H9 (cell line): ENCODE measurements around the gene CTDSP2. TPM values are rescaled to one million over a fixed set of nuclear protein-coding genes. Genes with fewer than 3 reads are reported as not detected.

Source experiments
- DNase-seq: peaks from one replicate; pipeline ENCODE4 v3.0.0-alpha.2; 2017
- H2AFZ ChIP-seq: one replicate; pipeline ENCODE4 v1.6.1; 2013; ENCODE audit warnings: mild to moderate bottlenecking, low read length, control low read depth, moderate library complexity
- H2AK5ac ChIP-seq: 2 replicates; pipeline ENCODE4 v1.6.1; 2013; ENCODE audit warnings: low read length, control low read depth, mixed read lengths; ENCODE audit not compliant: insufficient read length
- H2BK120ac ChIP-seq: one replicate; pipeline ENCODE4 v1.6.1; 2013; ENCODE audit warnings: low read depth, mild to moderate bottlenecking, low read length, control low read depth, inconsistent platforms; ENCODE audit not compliant: poor library complexity, severe bottlenecking
- H2BK12ac ChIP-seq: 2 replicates; pipeline ENCODE4 v1.6.1; 2013; ENCODE audit warnings: low read length, control low read depth, mixed read lengths, low read depth; ENCODE audit not compliant: insufficient read length
- H2BK15ac ChIP-seq: 2 replicates; pipeline ENCODE4 v1.6.1; 2013; ENCODE audit warnings: low read depth, low read length, control low read depth
- H2BK20ac ChIP-seq: one replicate; pipeline ENCODE4 v1.6.1; 2013; ENCODE audit warnings: low read depth, mild to moderate bottlenecking, low read length, control low read depth, inconsistent platforms; ENCODE audit not compliant: poor library complexity, severe bottlenecking
- H2BK5ac ChIP-seq: 2 replicates; pipeline ENCODE4 v1.6.1; 2013; ENCODE audit warnings: low read length, control low read depth, mixed read lengths; ENCODE audit not compliant: insufficient read length
- H3K14ac ChIP-seq: 2 replicates; pipeline ENCODE4 v1.6.1; 2013; ENCODE audit warnings: low read length, control low read depth; ENCODE audit not compliant: insufficient read depth
- H3K18ac ChIP-seq: 2 replicates; pipeline ENCODE4 v1.6.1; 2013; ENCODE audit warnings: low read depth, mild to moderate bottlenecking, mixed read lengths, low read length, control low read depth; ENCODE audit not compliant: insufficient read length
- H3K23ac ChIP-seq: 2 replicates; pipeline ENCODE4 v1.6.1; 2013; ENCODE audit warnings: low read length, control low read depth, mixed read lengths, low read depth; ENCODE audit not compliant: insufficient read length
- H3K23me2 ChIP-seq: 2 replicates; pipeline ENCODE4 v1.6.1; 2013; ENCODE audit warnings: low read depth, mild to moderate bottlenecking, mixed read lengths, low read length, control low read depth; ENCODE audit not compliant: insufficient read length, poor library complexity, severe bottlenecking
- H3K27ac ChIP-seq: 2 replicates; pipeline ENCODE4 v1.5.1; 2013; ENCODE audit warnings: low read length, control low read depth, mixed read lengths, low read depth; ENCODE audit not compliant: insufficient read length
- H3K27me3 ChIP-seq: 2 replicates; pipeline ENCODE4 v1.6.1; 2013; ENCODE audit warnings: low read length, control low read depth, inconsistent platforms; ENCODE audit not compliant: insufficient read depth
- H3K4ac ChIP-seq: 2 replicates; pipeline ENCODE4 v1.6.1; 2013; ENCODE audit warnings: low read depth, mild to moderate bottlenecking, control low read depth, inconsistent platforms, low read length, moderate library complexity
- H3K4me1 ChIP-seq: 2 replicates; pipeline ENCODE4 v1.6.1; 2013; ENCODE audit warnings: low read length, control low read depth, inconsistent platforms; ENCODE audit not compliant: insufficient read depth
- H3K4me2 ChIP-seq: 2 replicates; pipeline ENCODE4 v1.6.1; 2013; ENCODE audit warnings: low read length, control low read depth, mixed read lengths; ENCODE audit not compliant: insufficient read length, insufficient read depth
- H3K56ac ChIP-seq: 2 replicates; pipeline ENCODE4 v1.6.1; 2013; ENCODE audit warnings: low read depth, mild to moderate bottlenecking, mixed read lengths, low read length, control low read depth; ENCODE audit not compliant: insufficient read length
- H3K79me1 ChIP-seq: 2 replicates; pipeline ENCODE4 v1.6.1; 2013; ENCODE audit warnings: low read depth, mild to moderate bottlenecking, moderate library complexity, low read length, control low read depth, inconsistent platforms; ENCODE audit not compliant: insufficient read depth, poor library complexity, severe bottlenecking
- H3K79me2 ChIP-seq: 2 replicates; pipeline ENCODE4 v1.6.1; 2013; ENCODE audit warnings: low read length, control low read depth, inconsistent platforms; ENCODE audit not compliant: insufficient read depth
- H3K9ac ChIP-seq: 2 replicates; pipeline ENCODE4 v1.6.1; 2013; ENCODE audit warnings: low read length, control low read depth, mixed read lengths; ENCODE audit not compliant: insufficient read length; ENCODE audit errors: extremely low read depth
- H3K9me3 ChIP-seq: one replicate; pipeline ENCODE4 v1.6.1; 2013; ENCODE audit warnings: low read depth, low read length, inconsistent platforms; ENCODE audit not compliant: control insufficient read depth
- H3T11ph ChIP-seq: one replicate; pipeline ENCODE4 v1.6.1; 2013; ENCODE audit warnings: mild to moderate bottlenecking, low read length, control low read depth, inconsistent platforms
- H4K20me1 ChIP-seq: one replicate; pipeline ENCODE4 v1.6.1; 2013; ENCODE audit not compliant: control insufficient read depth, insufficient read length, insufficient read depth
- H4K5ac ChIP-seq: 2 replicates; pipeline ENCODE4 v1.6.1; 2013; ENCODE audit warnings: low read depth, mild to moderate bottlenecking, mixed read lengths, low read length, control low read depth; ENCODE audit not compliant: insufficient read length
- H4K8ac ChIP-seq: replicated peaks from 2 replicates; pipeline ENCODE4 v1.6.1; 2013; ENCODE audit warnings: low read length, control low read depth, mixed read lengths, low read depth; ENCODE audit not compliant: insufficient read length
- H4K91ac ChIP-seq: 2 replicates; pipeline ENCODE4 v1.6.1; 2013; ENCODE audit warnings: low read depth, mild to moderate bottlenecking, moderate library complexity, mixed read lengths, low read length, control low read depth; ENCODE audit not compliant: insufficient read length
- H3K27ac Mint-ChIP-seq, 3 experiments: 2 replicates in 2 of 3; 3 replicates in 1 of 3; pipeline ENCODE4 v1.8.0; 2020 to 2021; ENCODE audit warnings: mixed read lengths in 3 of 3, mild to moderate bottlenecking in 1 of 3, moderate library complexity in 1 of 3
- H3K27me3 Mint-ChIP-seq: 2 replicates; pipeline ENCODE4 v1.8.0; 2021; ENCODE audit warnings: low read depth, mild to moderate bottlenecking, moderate library complexity, mixed read lengths
- H3K36me3 Mint-ChIP-seq, 3 experiments: 2 replicates in 2 of 3; 3 replicates in 1 of 3; pipeline ENCODE4 v1.8.0; 2020 to 2021; ENCODE audit warnings: low read depth in 3 of 3, mixed read lengths in 3 of 3; ENCODE audit not compliant: insufficient read depth in 1 of 3
- H3K4me1 Mint-ChIP-seq, 2 experiments: 2 replicates each; pipeline ENCODE4 v1.8.0; 2020; ENCODE audit warnings: mixed read lengths in 2 of 2
- H3K4me3 Mint-ChIP-seq, 2 experiments: 2 replicates in 1 of 2; 3 replicates in 1 of 2; pipeline ENCODE4 v1.8.0; 2020 to 2021; ENCODE audit warnings: mild to moderate bottlenecking in 2 of 2, mixed read lengths in 2 of 2, moderate library complexity in 1 of 2
- H3K9me3 Mint-ChIP-seq, 2 experiments: 2 replicates in 1 of 2; 3 replicates in 1 of 2; pipeline ENCODE4 v1.8.0; 2020; ENCODE audit warnings: mild to moderate bottlenecking in 2 of 2, mixed read lengths in 2 of 2, moderate library complexity in 1 of 2
- WGBS: extraction: QIAGEN DNeasy Blood & Tissue Kit; methylation state at CpG from one replicate; pipeline ENCODE4 v1.1.7; 2013; ENCODE audit warnings: missing lambda C conversion rate, low lambda C conversion rate, mixed read lengths; ENCODE audit not compliant: insufficient read length; ENCODE audit errors: extremely low coverage; 5-methylcytosine and 5-hydroxymethylcytosine counted together
- total RNA-seq: library from RNA; stranded (reverse); gene quantifications from 2 replicates; pipeline ENCODE4 v1.2.1, GENCODE V29; 2021
- TF ChIP-seq, protein P1 (sequence below): fragments of 200-600 bp; sonication (generic); conservative IDR thresholded peaks from 3 replicates; pipeline ENCODE4 v1.8.0; 2021; ENCODE audit warnings: antibody characterized with exemption, mild to moderate bottlenecking

Gene CTDSP2
- total RNA-seq, 1 experiment from 2014 or later, result 103 TPM

DNA sequence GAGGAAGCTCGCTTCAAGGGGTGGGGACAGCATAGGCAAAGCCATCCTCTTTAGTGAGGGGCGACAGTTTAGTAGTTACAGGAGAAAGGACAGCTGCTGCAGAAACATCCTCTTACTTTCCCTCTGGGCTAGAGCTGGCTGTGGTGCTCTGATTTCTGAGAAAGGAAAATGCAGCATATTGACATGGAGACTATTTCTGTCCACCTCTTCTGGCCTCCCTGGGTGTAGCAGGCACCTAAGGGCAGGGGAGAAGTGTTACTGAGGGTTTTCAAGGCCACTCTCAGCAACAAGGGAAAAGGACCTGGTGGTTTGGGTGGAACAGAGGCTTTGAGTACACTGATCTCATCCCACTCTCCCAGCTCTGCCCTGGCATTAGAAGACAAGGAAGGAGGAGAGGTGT is 40.0 kb upstream of the CTDSP2 start:
- WGBS, result no CpG with 5 or more reads among the region's 2 CpGs
- Mint-ChIP-seq H3K9me3 (peaks cover 0 to 4% of the 10 kb centered on the region in 2 experiments; a peak in 2 of 5 replicates), H3K4me1 (peaks cover 13 to 24% of the 10 kb centered on the region in 2 experiments), H3K27ac (peak overlapping the region in 1 of 3 experiments; percentile 3; a peak in 1 of 7 replicates), H3K4me3 (no peak overlapping the region), H3K27me3 (peaks cover 2% of the 10 kb centered on the region; the same call in 1 of the 2 replicates), H3K36me3 (no peaks in the 10 kb centered on the region)
- Histone ChIP-seq H3K9me3 (no peaks in the 10 kb centered on the region), H3K27me3 (no peaks in the 10 kb centered on the region), H3K23me2 (no peaks in the 10 kb centered on the region), H3K56ac (no peak overlapping the region), H4K8ac (no peak overlapping the region), H3K79me1 (no peaks in the 10 kb centered on the region), H2BK12ac (no peak overlapping the region), H2BK20ac (no peak overlapping the region), H3K79me2 (no peaks in the 10 kb centered on the region), H2AK5ac (no peak overlapping the region), H2BK15ac (no peak overlapping the region), H2AFZ (no peak overlapping the region), H3K4ac (no peak overlapping the region), H4K91ac (no peak overlapping the region), H3K4me2 (no peak overlapping the region), H3K9ac (no peak overlapping the region), H2BK5ac (no peak overlapping the region), H4K20me1 (no peaks in the 10 kb centered on the region), H3K14ac (no peak overlapping the region), H3K27ac (no peak overlapping the region), H2BK120ac (no peak overlapping the region), H3T11ph (no peak overlapping the region), H3K4me1 (peaks cover 4% of the 10 kb centered on the region; the same call in 1 of the 2 replicates), H3K23ac (no peak overlapping the region), H4K5ac (no peak overlapping the region), H3K18ac (no peak overlapping the region)
- no peak for DNase-seq
- TF ChIP-seq, protein P1, sequence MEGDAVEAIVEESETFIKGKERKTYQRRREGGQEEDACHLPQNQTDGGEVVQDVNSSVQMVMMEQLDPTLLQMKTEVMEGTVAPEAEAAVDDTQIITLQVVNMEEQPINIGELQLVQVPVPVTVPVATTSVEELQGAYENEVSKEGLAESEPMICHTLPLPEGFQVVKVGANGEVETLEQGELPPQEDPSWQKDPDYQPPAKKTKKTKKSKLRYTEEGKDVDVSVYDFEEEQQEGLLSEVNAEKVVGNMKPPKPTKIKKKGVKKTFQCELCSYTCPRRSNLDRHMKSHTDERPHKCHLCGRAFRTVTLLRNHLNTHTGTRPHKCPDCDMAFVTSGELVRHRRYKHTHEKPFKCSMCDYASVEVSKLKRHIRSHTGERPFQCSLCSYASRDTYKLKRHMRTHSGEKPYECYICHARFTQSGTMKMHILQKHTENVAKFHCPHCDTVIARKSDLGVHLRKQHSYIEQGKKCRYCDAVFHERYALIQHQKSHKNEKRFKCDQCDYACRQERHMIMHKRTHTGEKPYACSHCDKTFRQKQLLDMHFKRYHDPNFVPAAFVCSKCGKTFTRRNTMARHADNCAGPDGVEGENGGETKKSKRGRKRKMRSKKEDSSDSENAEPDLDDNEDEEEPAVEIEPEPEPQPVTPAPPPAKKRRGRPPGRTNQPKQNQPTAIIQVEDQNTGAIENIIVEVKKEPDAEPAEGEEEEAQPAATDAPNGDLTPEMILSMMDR, result no peak
